HepG2 (cell line): Measurements from ENCODE around the gene MSI2. TPM values are rescaled to one million over a fixed set of nuclear protein-coding genes. Genes with fewer than 3 reads are reported as not detected.

Source experiments
- ATAC-seq: fragments of 200-7000 bp; cut with Tn5 transposase; 3 replicates; pipeline ENCODE4 v1.9.1; 2020; ENCODE audit warnings: mild to moderate bottlenecking, moderate library complexity
- BruUV-seq: library from RNA; stranded (reverse); fragments of 400-500 nt; replicated peaks from 2 replicates; lab custom pipeline; 2021; lab: Mats Ljungman, UMichigan
- CTCF ChIA-PET: fragments of 300-600 bp; formaldehyde crosslinking; extraction: SDS; loops from one replicate; lab custom pipeline; 2021; ENCODE audit warnings: low total read pairs, inconsistent platforms, low intra/inter-chr PET ratio; lab: Yijun Ruan, JAX
- POLR2A ChIA-PET: fragments of 350-600 bp; sonication (Branson Sonifier 250); formaldehyde crosslinking; loops from one replicate; lab custom pipeline; 2020; ENCODE audit warnings: antibody characterized with exemption, inconsistent platforms; lab: Yijun Ruan, JAX
- DNase-seq: peaks from one replicate; pipeline ENCODE4 v3.0.0-alpha.2; 2015; ENCODE audit warnings: low spot score
- FAIRE-seq: peaks from 3 replicates; lab custom pipeline; 2011; peaks lifted over from hg19 to GRCh38; lab: Jason Lieb, UNC
- H2AFZ ChIP-seq: one replicate; pipeline ENCODE4 v1.6.1; 2011; ENCODE audit warnings: low read length, inconsistent platforms
- H3K27ac ChIP-seq: fragments of 300-600 bp; 3 replicates; pipeline ENCODE4 v1.8.0; 2011; ENCODE audit warnings: mixed run types, mild to moderate bottlenecking, mixed read lengths, low read length, inconsistent platforms; ENCODE audit not compliant: insufficient read depth; ENCODE audit errors: extremely low read length
- H3K27me3 ChIP-seq, 2 experiments: fragments of 200-600 bp in 1 of 2; 2 replicates in 1 of 2; 3 replicates in 1 of 2; pipeline versions ENCODE4 v1.6.0 to v1.8.0; 2011; ENCODE audit warnings: low read length in 2 of 2, mild to moderate bottlenecking in 2 of 2, moderate library complexity in 2 of 2, inconsistent platforms in 1 of 2; ENCODE audit not compliant: insufficient read depth in 2 of 2, control insufficient read depth in 1 of 2
- H3K36me3 ChIP-seq, 2 experiments: fragments of 200-600 bp in 1 of 2; replicated peaks in 1 of 2; 2 replicates in 1 of 2; 3 replicates in 1 of 2; pipeline versions ENCODE4 v1.5.1 to v1.8.0; 2011; ENCODE audit warnings: low read length in 2 of 2, inconsistent platforms in 1 of 2; ENCODE audit not compliant: insufficient read depth in 2 of 2, control insufficient read depth in 1 of 2
- H3K4me1 ChIP-seq: 2 replicates; pipeline ENCODE4 v1.5.1; 2012; ENCODE audit warnings: low read length, inconsistent platforms; ENCODE audit not compliant: insufficient read depth
- H3K4me2 ChIP-seq: 2 replicates; pipeline ENCODE4 v1.6.0; 2011; ENCODE audit warnings: low read depth, low read length, inconsistent platforms
- H3K4me3 ChIP-seq, 3 experiments: fragments of 200-600 bp in 1 of 3; sonication (generic), shearing (Covaris generic) in 1 of 3; replicated peaks in 1 of 3; 2 replicates each; pipeline ENCODE4 v1.5.1; 2011 to 2016; ENCODE audit warnings: low read length in 3 of 3, inconsistent platforms in 2 of 3, low read depth in 2 of 3, mild to moderate bottlenecking in 2 of 3, control low read depth in 1 of 3, mixed read lengths in 1 of 3; ENCODE audit not compliant: insufficient read depth in 1 of 3
- H3K79me2 ChIP-seq: one replicate; pipeline ENCODE4 v1.6.1; 2011; ENCODE audit warnings: low read length, inconsistent platforms; ENCODE audit not compliant: insufficient read depth
- H3K9ac ChIP-seq: 2 replicates; pipeline ENCODE4 v1.6.0; 2011; ENCODE audit warnings: mild to moderate bottlenecking, low read depth, low read length, inconsistent platforms; ENCODE audit not compliant: insufficient read depth
- H3K9me3 ChIP-seq: 2 replicates; pipeline ENCODE4 v1.5.1; 2012; ENCODE audit warnings: mild to moderate bottlenecking, low read length
- H4K20me1 ChIP-seq: 2 replicates; pipeline ENCODE4 v1.6.0; 2011; ENCODE audit warnings: inconsistent platforms, mild to moderate bottlenecking, low read length, moderate library complexity; ENCODE audit not compliant: insufficient read depth
- ARNT ChIP-seq: fragments of 450-650 bp; IDR thresholded peaks from 2 replicates; pipeline ENCODE4 v1.6.1; 2017
- CAMTA2 ChIP-seq: sonication (generic); formaldehyde crosslinking; IDR thresholded peaks from 2 replicates; pipeline ENCODE4 v1.4.0; 2020; ENCODE audit warnings: mild to moderate bottlenecking, missing genetic modification reagents, borderline replicate concordance
- FOXM1 ChIP-seq: sonication (generic); formaldehyde crosslinking; IDR thresholded peaks from 2 replicates; pipeline ENCODE4 v1.5.0; 2020; ENCODE audit warnings: missing genetic modification reagents
- GABPB1 ChIP-seq: IDR thresholded peaks from 2 replicates; pipeline ENCODE4 v1.6.1; 2016; ENCODE audit warnings: mild to moderate bottlenecking, missing genetic modification reagents, moderate library complexity, missing compliant biosample characterization
- IKZF1 ChIP-seq: fragments of 450-650 bp; IDR thresholded peaks from 2 replicates; pipeline ENCODE4 v1.7.1; 2016
- KDM6A ChIP-seq: IDR thresholded peaks from 2 replicates; pipeline ENCODE4 v1.6.1; 2016; ENCODE audit warnings: low read depth
- NFIC ChIP-seq: IDR thresholded peaks from 2 replicates; pipeline ENCODE4 v1.6.1; 2012; ENCODE audit warnings: mild to moderate bottlenecking, low read length, inconsistent platforms
- SIN3A ChIP-seq: IDR thresholded peaks from 2 replicates; pipeline ENCODE4 v1.6.1; 2011; ENCODE audit warnings: low read depth, mild to moderate bottlenecking, control low read depth, low read length, borderline replicate concordance
- ZNF251 ChIP-seq: sonication (generic); formaldehyde crosslinking; IDR thresholded peaks from 2 replicates; pipeline ENCODE4 v1.9.0; 2021; ENCODE audit warnings: mild to moderate bottlenecking, missing genetic modification reagents
- ZNF501 ChIP-seq: sonication (generic); formaldehyde crosslinking; IDR thresholded peaks from 2 replicates; pipeline ENCODE4 v1.5.1; 2020; ENCODE audit warnings: mild to moderate bottlenecking, moderate library complexity, missing genetic modification reagents
- WGBS: methylation state at CpG from one replicate; pipeline ENCODE4 v1.1.6; 2017; ENCODE audit warnings: low lambda C conversion rate; 5-methylcytosine and 5-hydroxymethylcytosine counted together
- in situ Hi-C: cut with HindIII; loops from 2 replicates; pipeline ENCODE4 v1.10.0; 2017; ENCODE audit warnings: low pct_unique_long_range_greater_than_20kb; ENCODE audit not compliant: extremely low pct_ligation_motif_present
- intact Hi-C: fragments of 100-400 bp; cut with micrococcal nuclease; formaldehyde crosslinking; loops from one replicate; pipeline ENCODE4 v1.10.0; 2022; ENCODE audit not compliant: unreplicated experiment
- polyA plus RNA-seq, 8 experiments: library from polyadenylated mRNA; depleted of rRNA in 3 of 8; stranded (reverse) in 7 of 8; unstranded in 1 of 8; fragments of >200 nt; fragmentation: Illumina TruSeq in 4 of 8; extraction: Trizol in 4 of 8; gene quantifications; 2 replicates each; pipeline versions ENCODE4 v1.2.1 to v1.2.3, GENCODE V29; 2011 to 2016; ENCODE audit warnings: low read depth in 4 of 8, missing spikeins in 1 of 8, mixed read lengths in 1 of 8; ENCODE audit not compliant: insufficient read depth in 1 of 8
- total RNA-seq, 5 experiments: library from RNA; depleted of rRNA; stranded (reverse); fragments of >200 nt; fragmentation: Illumina TruSeq; extraction: Trizol; gene quantifications; 2 replicates each; pipeline ENCODE4 v1.2.3, GENCODE V29; 2016; ENCODE audit warnings: low read depth in 1 of 5
- TF ChIP-seq, protein P1 (sequence below): IDR thresholded peaks from 2 replicates; pipeline ENCODE4 v1.6.1; 2016; ENCODE audit warnings: low read depth
- TF ChIP-seq, protein P2 (sequence below): sonication (generic); formaldehyde crosslinking; IDR thresholded peaks from 2 replicates; pipeline ENCODE4; 2020; ENCODE audit warnings: missing genetic modification reagents, mild to moderate bottlenecking, borderline replicate concordance
- TF ChIP-seq, protein P3 (sequence below): sonication (generic); formaldehyde crosslinking; IDR thresholded peaks from 2 replicates; pipeline ENCODE4 v1.8.1; 2023; ENCODE audit warnings: mild to moderate bottlenecking, missing genetic modification reagents
- TF ChIP-seq, protein P4 (sequence below): sonication (generic); formaldehyde crosslinking; IDR thresholded peaks from 2 replicates; pipeline ENCODE4 v1.4.0; 2020; ENCODE audit warnings: missing genetic modification reagents, borderline replicate concordance
- TF ChIP-seq, protein P5 (sequence below): sonication (generic); formaldehyde crosslinking; conservative IDR thresholded peaks from 2 replicates; pipeline ENCODE4 v1.4.0; 2020; ENCODE audit warnings: missing genetic modification reagents

Gene MSI2
- total and polyA plus RNA-seq, 2 of the 13 experiments (the other 11 are each of a cell fraction or from before 2014, with no cell fraction given), result 77.5 to 78.4 TPM

DNA sequence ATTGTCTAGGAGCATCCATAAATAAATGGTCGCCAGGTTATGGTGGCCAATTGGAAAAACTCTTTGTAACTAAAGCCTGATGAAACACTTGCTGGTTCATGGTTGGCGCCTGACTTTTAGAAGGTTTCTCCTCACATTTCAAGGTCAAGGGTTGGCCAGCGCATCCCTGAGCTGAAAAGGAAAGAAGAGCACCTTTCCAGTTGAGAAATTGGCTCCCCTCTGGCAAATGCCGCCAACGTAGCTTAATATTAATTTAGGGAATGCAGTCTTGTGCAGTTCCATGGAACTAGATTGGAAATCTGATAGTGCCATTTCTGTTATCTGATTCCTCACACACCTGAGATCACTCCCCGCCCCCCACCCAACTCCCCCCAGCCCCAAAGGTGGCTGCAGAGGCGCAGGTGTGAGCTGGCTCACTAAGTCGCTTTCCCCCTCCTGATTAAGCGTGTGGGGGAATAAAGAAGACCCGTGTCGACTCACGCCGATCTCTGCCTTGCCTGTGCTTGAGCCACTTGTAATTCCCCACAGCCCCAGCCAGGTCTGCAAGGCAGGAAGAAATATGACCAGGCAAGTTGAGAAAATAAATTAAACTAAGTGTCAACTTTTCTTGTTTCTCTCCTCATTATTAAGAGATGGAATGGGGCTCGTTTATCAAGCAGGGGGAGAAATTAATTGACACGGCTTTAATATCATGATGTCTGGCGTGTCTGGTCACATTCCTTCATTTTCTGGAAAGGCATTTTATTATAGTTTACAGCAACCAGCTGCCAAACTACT, 331.1 kb downstream of the MSI2 start:
- Histone ChIP-seq H3K9me3 (no peaks in the 10 kb centered on the region), H3K9ac (no peak overlapping the region), H2AFZ (no peak overlapping the region), H3K27ac (no peak overlapping the region), H3K4me1 (peaks cover 37% of the 10 kb centered on the region), H3K4me2 (no peak overlapping the region), H3K27me3 (no peaks in the 10 kb centered on the region), H3K36me3 (peaks cover 12 to 26% of the 10 kb centered on the region in 2 experiments; a peak in 4 of 5 replicates), H3K4me3 (no peak overlapping the region), H3K79me2 (peaks cover 3% of the 10 kb centered on the region), H4K20me1 (no peaks in the 10 kb centered on the region)
- no peak for FAIRE-seq
- in situ Hi-C loops (no loop called here), intact Hi-C loops (no loop called here)
- no TSS peak for BruUV-seq
- 97% methylated on average over 16 of the region's 16 CpGs for WGBS
- CTCF ChIA-PET, result no interaction called here
- no peak for DNase-seq
- ATAC-seq, result no peak
- POLR2A ChIA-PET, result interaction anchor here (1.4 kb wide), 1 partner anchor 26 kb away, joined by 3 read pairs; no protein-coding TSS in a partner anchor
- TF ChIP-seq, protein P1, sequence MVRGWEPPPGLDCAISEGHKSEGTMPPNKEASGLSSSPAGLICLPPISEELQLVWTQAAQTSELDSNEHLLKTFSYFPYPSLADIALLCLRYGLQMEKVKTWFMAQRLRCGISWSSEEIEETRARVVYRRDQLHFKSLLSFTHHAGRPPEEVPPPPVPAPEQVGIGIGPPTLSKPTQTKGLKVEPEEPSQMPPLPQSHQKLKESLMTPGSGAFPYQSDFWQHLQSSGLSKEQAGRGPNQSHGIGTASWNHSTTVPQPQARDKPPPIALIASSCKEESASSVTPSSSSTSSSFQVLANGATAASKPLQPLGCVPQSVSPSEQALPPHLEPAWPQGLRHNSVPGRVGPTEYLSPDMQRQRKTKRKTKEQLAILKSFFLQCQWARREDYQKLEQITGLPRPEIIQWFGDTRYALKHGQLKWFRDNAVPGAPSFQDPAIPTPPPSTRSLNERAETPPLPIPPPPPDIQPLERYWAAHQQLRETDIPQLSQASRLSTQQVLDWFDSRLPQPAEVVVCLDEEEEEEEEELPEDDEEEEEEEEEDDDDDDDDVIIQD (CRISPR knock-in tag), result no peak
- no peak for TF ChIP-seq GABPB1 (CRISPR knock-in tag)
- no peak for TF ChIP-seq SIN3A
- no peak for TF ChIP-seq ZNF501 (CRISPR knock-in tag)
- TF ChIP-seq, protein P2, sequence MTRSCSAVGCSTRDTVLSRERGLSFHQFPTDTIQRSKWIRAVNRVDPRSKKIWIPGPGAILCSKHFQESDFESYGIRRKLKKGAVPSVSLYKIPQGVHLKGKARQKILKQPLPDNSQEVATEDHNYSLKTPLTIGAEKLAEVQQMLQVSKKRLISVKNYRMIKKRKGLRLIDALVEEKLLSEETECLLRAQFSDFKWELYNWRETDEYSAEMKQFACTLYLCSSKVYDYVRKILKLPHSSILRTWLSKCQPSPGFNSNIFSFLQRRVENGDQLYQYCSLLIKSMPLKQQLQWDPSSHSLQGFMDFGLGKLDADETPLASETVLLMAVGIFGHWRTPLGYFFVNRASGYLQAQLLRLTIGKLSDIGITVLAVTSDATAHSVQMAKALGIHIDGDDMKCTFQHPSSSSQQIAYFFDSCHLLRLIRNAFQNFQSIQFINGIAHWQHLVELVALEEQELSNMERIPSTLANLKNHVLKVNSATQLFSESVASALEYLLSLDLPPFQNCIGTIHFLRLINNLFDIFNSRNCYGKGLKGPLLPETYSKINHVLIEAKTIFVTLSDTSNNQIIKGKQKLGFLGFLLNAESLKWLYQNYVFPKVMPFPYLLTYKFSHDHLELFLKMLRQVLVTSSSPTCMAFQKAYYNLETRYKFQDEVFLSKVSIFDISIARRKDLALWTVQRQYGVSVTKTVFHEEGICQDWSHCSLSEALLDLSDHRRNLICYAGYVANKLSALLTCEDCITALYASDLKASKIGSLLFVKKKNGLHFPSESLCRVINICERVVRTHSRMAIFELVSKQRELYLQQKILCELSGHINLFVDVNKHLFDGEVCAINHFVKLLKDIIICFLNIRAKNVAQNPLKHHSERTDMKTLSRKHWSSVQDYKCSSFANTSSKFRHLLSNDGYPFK (CRISPR knock-in tag), result no peak
- TF ChIP-seq, protein P3, sequence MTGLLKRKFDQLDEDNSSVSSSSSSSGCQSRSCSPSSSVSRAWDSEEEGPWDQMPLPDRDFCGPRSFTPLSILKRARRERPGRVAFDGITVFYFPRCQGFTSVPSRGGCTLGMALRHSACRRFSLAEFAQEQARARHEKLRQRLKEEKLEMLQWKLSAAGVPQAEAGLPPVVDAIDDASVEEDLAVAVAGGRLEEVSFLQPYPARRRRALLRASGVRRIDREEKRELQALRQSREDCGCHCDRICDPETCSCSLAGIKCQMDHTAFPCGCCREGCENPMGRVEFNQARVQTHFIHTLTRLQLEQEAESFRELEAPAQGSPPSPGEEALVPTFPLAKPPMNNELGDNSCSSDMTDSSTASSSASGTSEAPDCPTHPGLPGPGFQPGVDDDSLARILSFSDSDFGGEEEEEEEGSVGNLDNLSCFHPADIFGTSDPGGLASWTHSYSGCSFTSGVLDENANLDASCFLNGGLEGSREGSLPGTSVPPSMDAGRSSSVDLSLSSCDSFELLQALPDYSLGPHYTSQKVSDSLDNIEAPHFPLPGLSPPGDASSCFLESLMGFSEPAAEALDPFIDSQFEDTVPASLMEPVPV (CRISPR knock-in tag), result no peak
- TF ChIP-seq NFIC, result no peak
- TF ChIP-seq KDM6A, result no peak
- TF ChIP-seq, protein P4, sequence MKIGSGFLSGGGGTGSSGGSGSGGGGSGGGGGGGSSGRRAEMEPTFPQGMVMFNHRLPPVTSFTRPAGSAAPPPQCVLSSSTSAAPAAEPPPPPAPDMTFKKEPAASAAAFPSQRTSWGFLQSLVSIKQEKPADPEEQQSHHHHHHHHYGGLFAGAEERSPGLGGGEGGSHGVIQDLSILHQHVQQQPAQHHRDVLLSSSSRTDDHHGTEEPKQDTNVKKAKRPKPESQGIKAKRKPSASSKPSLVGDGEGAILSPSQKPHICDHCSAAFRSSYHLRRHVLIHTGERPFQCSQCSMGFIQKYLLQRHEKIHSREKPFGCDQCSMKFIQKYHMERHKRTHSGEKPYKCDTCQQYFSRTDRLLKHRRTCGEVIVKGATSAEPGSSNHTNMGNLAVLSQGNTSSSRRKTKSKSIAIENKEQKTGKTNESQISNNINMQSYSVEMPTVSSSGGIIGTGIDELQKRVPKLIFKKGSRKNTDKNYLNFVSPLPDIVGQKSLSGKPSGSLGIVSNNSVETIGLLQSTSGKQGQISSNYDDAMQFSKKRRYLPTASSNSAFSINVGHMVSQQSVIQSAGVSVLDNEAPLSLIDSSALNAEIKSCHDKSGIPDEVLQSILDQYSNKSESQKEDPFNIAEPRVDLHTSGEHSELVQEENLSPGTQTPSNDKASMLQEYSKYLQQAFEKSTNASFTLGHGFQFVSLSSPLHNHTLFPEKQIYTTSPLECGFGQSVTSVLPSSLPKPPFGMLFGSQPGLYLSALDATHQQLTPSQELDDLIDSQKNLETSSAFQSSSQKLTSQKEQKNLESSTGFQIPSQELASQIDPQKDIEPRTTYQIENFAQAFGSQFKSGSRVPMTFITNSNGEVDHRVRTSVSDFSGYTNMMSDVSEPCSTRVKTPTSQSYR (CRISPR knock-in tag), result no peak
- TF ChIP-seq CAMTA2, result no peak
- no peak for TF ChIP-seq ZNF251 (CRISPR knock-in tag)
- no peak for TF ChIP-seq ARNT
- no peak for TF ChIP-seq IKZF1
- no peak for TF ChIP-seq FOXM1
- TF ChIP-seq, protein P5, sequence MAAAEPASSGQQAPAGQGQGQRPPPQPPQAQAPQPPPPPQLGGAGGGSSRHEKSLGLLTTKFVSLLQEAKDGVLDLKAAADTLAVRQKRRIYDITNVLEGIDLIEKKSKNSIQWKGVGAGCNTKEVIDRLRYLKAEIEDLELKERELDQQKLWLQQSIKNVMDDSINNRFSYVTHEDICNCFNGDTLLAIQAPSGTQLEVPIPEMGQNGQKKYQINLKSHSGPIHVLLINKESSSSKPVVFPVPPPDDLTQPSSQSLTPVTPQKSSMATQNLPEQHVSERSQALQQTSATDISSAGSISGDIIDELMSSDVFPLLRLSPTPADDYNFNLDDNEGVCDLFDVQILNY, result no peak
